ENCODE results near the gene GAK. TPM values are rescaled to one million over a fixed set of nuclear protein-coding genes. Genes with fewer than 3 reads are reported as not detected.

The GAK gene
- total and polyA plus RNA-seq, 2 of the 13 experiments (the other 11 are each of a cell fraction or from before 2014, with no cell fraction given) = 17.5 to 44.3 TPM

DNA sequence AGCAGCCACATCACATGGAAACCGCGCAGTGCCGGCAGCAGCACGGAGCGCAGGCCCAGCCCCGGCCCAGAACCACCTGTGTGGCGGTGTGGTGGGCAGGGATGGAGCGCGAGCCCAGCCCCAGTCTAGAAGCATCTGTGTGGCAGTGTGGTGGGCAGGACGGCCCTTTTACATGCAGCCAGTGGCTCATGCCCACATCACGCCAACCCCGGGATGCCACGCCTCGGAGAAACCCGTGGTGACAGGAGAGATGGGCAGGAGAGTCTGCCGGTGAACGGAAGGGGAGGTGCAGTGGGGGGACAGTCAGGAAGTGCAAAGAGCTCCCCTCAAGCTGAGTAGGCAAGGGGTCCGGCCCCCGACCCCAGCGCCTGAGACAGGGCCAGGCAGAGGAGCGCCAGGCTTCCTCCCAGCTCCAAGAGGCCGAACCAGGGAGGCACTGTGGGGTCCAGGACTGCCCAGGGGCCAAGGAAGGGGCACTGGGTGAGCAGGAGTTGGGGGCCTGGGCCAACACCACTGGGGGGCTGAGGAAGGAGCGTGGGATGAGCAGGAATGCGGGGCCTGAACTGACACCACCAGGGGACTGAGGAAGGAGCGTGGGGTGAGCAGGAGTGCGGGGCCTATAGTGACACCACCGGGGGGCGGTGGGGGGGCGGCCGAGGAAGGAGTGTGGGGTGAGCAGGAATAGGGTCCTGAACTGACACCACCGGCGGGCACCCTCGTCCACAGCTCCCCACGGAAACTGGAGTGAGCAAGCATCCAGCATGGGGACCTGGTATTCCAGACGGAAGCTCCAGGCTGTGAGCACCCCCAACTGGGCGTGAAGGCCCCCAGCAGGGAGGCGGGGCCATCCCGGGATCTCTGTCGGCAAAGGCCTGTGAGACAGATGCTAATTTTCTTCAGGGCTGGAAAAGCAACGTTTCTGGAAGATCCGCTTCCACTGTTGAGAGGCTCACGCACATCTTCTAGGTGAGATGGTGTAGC lies 28.8 kb downstream of the GAK start:
- no peaks in the 10 kb centered on the region for H3K27me3 ChIP-seq (ENCODE audit: control insufficient read depth in 1 of 2, insufficient read depth in 2 of 2, low read length in 2 of 2)
- intact Hi-C loops (cut with micrococcal nuclease; ENCODE audit: unreplicated experiment) (no loop called here), in situ Hi-C loops (cut with HindIII; ENCODE audit: extremely low pct_ligation_motif_present, low pct_unique_long_range_greater_than_20kb) (no loop called here)
- FAIRE-seq = no peak
- no peaks in the 10 kb centered on the region for H3K9me3 ChIP-seq (ENCODE audit: low read length)
- DNase-seq (ENCODE audit: low spot score) = no peak
- no peaks in the 10 kb centered on the region for H3K4me1 ChIP-seq (ENCODE audit: insufficient read depth, low read length)
- no peaks in the 10 kb centered on the region; the same call in 1 of the 2 replicates for H4K20me1 ChIP-seq (ENCODE audit: insufficient read depth, low read length)
- ChIA-PET POLR2A (no interaction called here), CTCF (ENCODE audit: low intra/inter-chr PET ratio, low total read pairs) (no interaction called here)
- no peaks in the 10 kb centered on the region for H3K79me2 ChIP-seq (ENCODE audit: insufficient read depth, low read length)
- H3K4me2 ChIP-seq (ENCODE audit: low read depth, low read length) = no peak overlapping the region
- 94% methylated on average over 37 of the region's 42 CpGs for WGBS (ENCODE audit: low lambda C conversion rate)
- H2AFZ ChIP-seq (ENCODE audit: low read length) = no peak overlapping the region
- no peak overlapping the region for H3K9ac ChIP-seq (ENCODE audit: insufficient read depth, low read depth, low read length)
- H3K36me3 ChIP-seq (replicated peaks in 1 of 2; ENCODE audit: control insufficient read depth in 1 of 2, insufficient read depth in 2 of 2, low read length in 2 of 2) = peaks cover 9 to 13% of the 10 kb centered on the region in 2 experiments; a peak in 2 of 5 replicates
- BruUV-seq (replicated peaks) = no TSS peak
- TF ChIP-seq, protein P1, sequence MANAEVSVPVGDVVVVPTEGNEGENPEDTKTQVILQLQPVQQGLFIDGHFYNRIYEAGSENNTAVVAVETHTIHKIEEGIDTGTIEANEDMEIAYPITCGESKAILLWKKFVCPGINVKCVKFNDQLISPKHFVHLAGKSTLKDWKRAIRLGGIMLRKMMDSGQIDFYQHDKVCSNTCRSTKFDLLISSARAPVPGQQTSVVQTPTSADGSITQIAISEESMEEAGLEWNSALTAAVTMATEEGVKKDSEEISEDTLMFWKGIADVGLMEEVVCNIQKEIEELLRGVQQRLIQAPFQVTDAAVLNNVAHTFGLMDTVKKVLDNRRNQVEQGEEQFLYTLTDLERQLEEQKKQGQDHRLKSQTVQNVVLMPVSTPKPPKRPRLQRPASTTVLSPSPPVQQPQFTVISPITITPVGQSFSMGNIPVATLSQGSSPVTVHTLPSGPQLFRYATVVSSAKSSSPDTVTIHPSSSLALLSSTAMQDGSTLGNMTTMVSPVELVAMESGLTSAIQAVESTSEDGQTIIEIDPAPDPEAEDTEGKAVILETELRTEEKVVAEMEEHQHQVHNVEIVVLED (CRISPR knock-in tag; IDR thresholded peaks at IDR 0.05; ENCODE audit: borderline replicate concordance) = no peak
- TF ChIP-seq KDM4B (CRISPR knock-in tag; IDR thresholded peaks at IDR 0.05) (no peak), ZNF550 (CRISPR knock-in tag; IDR thresholded peaks at IDR 0.05; ENCODE audit: borderline replicate concordance) (no peak), MAZ (IDR thresholded peaks at IDR 0.05; ENCODE audit: borderline replicate concordance, low read depth, low read length) (no peak), MAZ (CRISPR knock-in tag; IDR thresholded peaks at IDR 0.05; ENCODE audit: low read depth) (no peak), REXO4 (CRISPR knock-in tag; IDR thresholded peaks at IDR 0.05; ENCODE audit: borderline replicate concordance) (no peak)
- TF ChIP-seq, protein P2, sequence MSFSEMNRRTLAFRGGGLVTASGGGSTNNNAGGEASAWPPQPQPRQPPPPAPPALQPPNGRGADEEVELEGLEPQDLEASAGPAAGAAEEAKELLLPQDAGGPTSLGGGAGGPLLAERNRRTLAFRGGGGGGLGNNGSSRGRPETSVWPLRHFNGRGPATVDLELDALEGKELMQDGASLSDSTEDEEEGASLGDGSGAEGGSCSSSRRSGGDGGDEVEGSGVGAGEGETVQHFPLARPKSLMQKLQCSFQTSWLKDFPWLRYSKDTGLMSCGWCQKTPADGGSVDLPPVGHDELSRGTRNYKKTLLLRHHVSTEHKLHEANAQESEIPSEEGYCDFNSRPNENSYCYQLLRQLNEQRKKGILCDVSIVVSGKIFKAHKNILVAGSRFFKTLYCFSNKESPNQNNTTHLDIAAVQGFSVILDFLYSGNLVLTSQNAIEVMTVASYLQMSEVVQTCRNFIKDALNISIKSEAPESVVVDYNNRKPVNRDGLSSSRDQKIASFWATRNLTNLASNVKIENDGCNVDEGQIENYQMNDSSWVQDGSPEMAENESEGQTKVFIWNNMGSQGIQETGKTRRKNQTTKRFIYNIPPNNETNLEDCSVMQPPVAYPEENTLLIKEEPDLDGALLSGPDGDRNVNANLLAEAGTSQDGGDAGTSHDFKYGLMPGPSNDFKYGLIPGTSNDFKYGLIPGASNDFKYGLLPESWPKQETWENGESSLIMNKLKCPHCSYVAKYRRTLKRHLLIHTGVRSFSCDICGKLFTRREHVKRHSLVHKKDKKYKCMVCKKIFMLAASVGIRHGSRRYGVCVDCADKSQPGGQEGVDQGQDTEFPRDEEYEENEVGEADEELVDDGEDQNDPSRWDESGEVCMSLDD (CRISPR knock-in tag; IDR thresholded peaks at IDR 0.05; ENCODE audit: borderline replicate concordance) = no peak
- TF ChIP-seq, protein P3, sequence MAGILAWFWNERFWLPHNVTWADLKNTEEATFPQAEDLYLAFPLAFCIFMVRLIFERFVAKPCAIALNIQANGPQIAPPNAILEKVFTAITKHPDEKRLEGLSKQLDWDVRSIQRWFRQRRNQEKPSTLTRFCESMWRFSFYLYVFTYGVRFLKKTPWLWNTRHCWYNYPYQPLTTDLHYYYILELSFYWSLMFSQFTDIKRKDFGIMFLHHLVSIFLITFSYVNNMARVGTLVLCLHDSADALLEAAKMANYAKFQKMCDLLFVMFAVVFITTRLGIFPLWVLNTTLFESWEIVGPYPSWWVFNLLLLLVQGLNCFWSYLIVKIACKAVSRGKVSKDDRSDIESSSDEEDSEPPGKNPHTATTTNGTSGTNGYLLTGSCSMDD (CRISPR knock-in tag; IDR thresholded peaks at IDR 0.05) = no peak
- ATAC-seq = no peak
- H3K27ac ChIP-seq (ENCODE audit: extremely low read length, insufficient read depth, low read length) = no peak overlapping the region
- H3K4me3 ChIP-seq (replicated peaks in 1 of 3; ENCODE audit: insufficient read depth in 1 of 3, low read depth in 2 of 3, low read length in 3 of 3) = no peak overlapping the region
